ENCODE results near the gene ZBTB32.
"Not testable (repeated sequence)": the region's sequence is repeated elsewhere in the genome, so short reads cannot be mapped to it uniquely, and the experiment has no call there.

Gene ZBTB32

DNA sequence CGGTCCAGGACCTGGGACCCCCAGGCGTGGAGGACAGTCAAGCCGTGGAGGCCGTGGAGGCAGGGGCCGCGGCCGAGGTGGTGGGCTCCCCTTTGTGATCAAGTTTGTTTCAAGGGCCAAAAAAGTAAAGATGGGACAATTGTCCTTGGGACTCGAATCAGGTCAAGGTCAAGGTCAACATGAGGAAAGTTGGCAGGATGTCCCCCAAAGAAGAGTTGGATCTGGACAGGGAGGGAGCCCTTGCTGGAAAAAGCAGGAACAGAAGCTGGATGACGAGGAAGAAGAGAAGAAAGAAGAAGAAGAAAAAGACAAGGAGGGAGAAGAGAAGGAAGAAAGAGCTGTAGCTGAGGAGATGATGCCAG, 15.8 kb downstream of the ZBTB32 start:
- DNase-seq (ENCODE audit: low read depth in 2 of 2, low spot score in 1 of 2) = no peak

DNA sequence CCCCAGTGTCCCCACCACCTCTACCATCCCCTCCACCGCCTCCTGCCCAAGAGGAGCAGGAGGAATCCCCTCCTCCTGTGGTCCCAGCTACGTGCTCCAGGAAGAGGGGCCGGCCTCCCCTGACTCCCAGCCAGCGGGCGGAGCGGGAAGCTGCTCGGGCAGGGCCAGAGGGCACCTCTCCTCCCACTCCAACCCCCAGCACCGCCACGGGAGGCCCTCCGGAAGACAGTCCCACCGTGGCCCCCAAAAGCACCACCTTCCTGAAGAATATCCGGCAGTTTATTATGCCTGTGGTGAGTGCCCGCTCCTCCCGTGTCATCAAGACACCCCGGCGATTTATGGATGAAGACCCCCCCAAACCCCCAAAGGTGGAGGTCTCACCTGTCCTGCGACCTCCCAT, 16.3 kb downstream of the ZBTB32 start:
- DNase-seq (ENCODE audit: low read depth in 2 of 2, low spot score in 1 of 2) = no peak

DNA sequence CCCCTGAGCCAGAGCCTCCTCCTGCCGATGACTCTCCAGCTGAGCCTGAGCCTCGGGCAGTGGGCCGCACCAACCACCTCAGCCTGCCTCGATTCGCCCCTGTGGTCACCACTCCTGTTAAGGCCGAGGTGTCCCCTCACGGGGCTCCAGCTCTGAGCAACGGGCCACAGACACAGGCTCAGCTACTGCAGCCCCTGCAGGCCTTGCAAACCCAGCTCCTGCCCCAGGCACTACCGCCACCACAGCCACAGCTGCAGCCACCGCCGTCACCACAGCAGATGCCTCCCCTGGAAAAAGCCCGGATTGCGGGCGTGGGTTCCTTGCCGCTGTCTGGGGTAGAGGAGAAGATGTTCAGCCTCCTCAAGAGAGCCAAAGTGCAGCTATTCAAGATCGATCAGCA, 17.0 kb downstream of the ZBTB32 start:
- no peak for DNase-seq (ENCODE audit: low read depth in 2 of 2, low spot score in 1 of 2)

DNA sequence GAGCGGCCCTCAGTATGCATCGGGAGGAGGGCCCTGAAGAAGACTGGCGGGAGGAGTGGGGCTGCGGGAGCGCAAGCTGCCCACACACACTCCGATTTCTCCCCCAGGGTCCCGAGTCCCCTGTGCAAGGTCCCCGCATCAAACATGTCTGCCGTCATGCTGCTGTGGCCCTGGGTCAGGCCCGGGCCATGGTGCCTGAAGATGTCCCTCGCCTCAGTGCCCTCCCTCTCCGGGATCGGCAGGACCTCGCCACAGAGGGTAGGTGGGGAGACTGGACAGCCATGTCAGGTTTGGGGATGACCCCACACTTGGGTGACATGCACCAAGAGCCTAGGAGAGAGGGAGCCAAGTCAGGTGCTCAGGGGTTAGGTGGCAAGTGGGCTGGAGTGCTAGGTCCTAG, 18.1 kb downstream of the ZBTB32 start:
- DNase-seq (ENCODE audit: low read depth in 2 of 2, low spot score in 1 of 2) = no peak

DNA sequence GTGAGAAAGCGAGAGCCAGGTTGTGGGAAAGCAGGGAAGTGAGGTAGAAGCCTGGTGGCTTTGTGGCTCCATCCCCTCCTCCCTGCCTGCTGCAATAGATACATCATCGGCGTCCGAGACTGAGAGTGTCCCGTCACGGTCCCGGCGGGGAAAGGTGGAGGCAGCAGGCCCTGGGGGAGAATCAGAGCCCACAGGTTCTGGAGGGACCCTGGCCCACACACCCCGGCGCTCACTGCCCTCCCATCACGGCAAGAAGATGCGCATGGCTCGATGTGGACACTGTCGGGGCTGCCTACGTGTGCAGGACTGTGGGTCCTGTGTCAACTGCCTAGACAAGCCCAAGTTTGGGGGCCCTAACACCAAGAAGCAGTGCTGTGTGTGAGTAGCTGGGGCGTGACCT, 18.5 kb downstream of the ZBTB32 start:
- DNase-seq (ENCODE audit: low read depth in 2 of 2, low spot score in 1 of 2) = no peak

DNA sequence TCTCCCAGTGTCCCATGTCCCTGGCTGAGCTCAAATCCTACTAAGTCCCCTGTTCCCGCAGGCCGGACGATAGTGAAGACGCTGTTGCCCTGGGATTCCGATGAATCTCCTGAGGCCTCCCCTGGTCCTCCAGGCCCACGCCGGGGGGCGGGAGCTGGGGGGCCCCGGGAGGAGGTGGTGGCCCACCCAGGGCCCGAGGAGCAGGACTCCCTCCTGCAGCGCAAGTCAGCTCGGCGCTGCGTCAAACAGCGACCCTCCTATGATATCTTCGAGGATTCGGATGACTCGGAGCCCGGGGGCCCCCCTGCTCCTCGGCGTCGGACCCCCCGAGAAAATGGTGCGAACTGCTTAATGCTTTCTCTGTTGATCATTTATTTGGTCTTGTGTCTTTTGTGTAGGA, 19.3 kb downstream of the ZBTB32 start:
- no peak for DNase-seq (ENCODE audit: low read depth in 2 of 2, low spot score in 1 of 2)

DNA sequence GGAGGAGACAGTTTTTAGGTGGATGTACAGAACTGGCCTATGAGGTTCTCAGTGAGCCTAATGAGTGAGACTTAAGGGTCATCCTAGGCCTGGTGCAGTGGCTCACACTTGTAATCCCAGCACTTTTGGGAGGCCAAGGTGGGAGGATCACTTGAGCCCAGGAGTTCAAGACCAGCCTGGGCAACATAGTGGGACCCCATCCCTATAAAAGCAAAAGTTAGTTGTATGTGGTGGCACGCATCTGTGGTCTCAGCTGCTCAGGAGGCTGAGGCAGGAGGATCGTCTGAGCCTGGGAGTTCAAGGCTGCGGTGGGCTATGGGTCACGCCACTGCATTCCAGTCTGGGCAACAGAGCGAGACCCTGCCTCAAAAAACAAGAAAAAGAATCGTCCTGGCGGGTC, 19.8 kb downstream of the ZBTB32 start:
- DNase-seq (ENCODE audit: low read depth in 2 of 2, low spot score in 1 of 2) = not testable (repeated sequence)

DNA sequence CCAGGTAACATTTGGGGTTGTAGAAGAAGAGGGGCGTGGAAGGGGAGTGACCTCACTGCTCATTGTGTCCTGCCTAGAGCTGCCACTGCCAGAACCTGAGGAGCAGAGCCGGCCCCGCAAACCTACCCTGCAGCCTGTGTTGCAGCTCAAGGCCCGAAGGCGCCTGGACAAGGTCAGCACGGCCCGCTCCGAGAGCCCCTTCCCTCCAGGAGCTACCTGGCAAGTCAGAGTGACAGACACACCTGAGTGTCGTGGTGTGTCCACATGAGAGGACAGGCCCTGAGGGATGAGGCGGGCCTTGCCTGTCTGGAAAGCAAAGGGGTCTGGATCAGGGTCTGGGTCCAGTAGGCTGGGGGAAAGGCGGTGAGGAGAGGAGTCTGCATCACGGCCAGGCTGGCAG, 20.2 kb downstream of the ZBTB32 start:
- no peak for DNase-seq (ENCODE audit: low read depth in 2 of 2, low spot score in 1 of 2)

DNA sequence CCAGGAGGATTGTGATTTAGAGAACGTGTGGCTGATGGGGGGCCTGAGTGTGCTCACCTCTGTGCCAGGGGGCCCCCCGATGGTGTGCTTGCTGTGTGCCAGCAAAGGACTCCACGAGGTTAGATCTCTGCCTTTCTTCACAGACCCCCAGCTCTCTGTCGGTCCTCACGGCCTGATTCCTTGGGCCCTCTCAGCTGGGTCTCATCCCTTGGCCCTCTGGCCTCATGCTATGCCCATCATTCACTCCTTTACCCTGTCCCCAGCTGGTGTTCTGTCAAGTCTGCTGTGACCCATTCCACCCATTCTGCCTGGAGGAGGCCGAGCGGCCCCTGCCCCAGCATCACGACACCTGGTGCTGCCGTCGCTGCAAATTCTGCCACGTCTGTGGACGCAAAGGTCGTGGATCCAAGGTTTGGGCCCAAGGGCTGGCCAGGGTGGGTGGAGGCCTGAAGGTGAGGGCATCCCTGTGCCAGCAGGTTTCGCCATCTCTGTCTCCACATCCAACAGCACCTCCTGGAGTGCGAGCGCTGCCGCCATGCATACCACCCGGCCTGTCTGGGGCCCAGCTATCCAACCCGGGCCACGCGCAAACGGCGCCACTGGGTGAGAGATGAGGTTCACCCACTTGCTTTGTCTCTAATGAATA, 21.0 kb downstream of the ZBTB32 start:
- DNase-seq (ENCODE audit: low read depth in 2 of 2, low spot score in 1 of 2) = no peak

DNA sequence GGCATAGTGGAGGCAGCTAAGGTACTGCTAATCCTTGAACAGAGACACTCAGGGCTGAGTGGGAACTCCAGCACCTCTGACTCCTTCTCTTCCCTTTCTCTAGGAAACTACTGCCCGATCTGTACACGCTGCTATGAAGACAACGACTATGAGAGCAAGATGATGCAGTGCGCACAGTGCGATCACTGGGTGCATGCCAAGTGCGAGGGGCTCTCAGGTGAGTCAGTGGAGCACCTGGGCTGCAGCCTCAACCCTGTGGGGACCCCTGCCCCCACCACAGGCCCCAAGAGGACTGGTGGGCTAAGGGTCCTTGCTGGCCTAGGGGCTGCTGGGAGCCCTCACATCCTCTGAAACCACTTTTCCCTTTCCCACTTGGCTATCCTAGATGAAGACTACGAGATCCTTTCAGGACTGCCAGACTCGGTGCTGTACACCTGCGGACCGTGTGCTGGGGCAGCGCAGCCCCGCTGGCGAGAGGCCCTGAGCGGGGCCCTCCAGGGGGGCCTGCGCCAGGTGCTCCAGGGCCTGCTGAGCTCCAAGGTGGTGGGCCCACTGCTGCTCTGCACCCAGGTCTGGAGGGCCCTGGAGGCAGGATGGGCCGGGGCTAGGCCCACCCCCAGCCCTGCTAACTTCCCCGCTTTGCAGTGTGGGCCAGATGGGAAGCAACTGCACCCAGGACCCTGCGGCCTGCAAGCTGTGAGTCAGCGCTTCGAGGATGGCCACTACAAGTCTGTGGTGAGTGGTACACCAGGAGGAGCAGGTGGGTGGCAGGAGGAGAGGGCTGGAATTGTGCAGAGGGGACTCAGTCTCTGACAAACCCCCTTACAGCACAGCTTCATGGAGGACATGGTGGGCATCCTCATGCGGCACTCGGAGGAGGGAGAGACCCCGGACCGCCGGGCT, 22.9 kb downstream of the ZBTB32 start:
- DNase-seq (ENCODE audit: low read depth in 2 of 2, low spot score in 1 of 2) = no peak

DNA sequence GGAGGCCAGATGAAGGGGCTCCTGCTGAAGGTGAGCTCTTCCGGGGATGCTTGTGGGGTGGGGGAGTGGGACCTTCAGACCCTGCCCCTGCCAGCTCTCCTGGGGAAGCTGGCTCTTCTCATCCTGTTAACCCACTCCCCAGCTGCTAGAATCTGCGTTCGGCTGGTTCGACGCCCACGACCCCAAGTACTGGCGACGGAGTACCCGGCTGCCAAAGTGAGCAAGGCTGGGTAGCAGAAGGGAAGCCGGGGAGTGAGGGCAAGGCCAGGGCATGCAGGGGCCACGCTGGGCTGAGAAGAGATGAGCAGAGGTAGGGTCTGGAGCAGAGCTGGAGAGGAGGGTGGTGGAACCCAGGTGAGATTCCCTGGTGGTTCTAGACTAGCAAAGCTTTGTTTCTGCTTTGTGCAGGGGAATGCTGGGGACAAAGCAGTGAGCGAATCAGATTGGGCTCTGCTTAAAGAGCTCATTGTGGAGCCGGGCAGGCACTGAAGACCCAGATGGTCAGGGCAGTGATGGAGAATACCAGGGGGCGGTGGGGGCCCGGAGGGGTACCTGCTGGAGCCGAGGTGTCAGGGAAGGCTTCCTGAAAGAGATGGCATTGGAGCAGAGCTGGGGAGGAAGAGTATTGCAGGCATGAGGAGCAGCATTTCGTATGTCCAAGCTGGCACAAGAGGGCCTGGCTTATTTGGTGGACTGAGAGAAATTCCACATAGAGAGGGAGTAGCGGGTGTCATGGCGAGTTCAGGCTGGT, 23.8 kb downstream of the ZBTB32 start:
- DNase-seq (ENCODE audit: low read depth in 2 of 2, low spot score in 1 of 2) = no peak

DNA sequence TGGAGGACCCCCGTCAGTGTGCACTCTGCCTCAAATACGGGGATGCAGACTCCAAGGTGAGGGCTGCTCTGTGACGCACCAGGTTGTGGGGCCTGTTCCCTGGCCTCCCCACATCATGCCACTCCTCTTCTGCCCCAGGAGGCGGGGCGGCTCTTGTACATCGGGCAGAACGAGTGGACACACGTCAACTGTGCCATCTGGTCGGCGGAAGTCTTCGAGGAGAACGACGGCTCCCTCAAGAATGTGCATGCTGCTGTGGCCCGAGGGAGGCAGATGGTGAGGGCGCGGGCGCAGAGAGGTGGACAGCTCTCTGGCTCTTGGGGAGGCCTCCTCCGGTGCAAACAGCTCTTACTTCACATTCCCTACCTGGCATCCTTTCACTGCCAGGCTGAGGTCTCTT, 24.7 kb downstream of the ZBTB32 start:
- no peak for DNase-seq (ENCODE audit: low read depth in 2 of 2, low spot score in 1 of 2)

DNA sequence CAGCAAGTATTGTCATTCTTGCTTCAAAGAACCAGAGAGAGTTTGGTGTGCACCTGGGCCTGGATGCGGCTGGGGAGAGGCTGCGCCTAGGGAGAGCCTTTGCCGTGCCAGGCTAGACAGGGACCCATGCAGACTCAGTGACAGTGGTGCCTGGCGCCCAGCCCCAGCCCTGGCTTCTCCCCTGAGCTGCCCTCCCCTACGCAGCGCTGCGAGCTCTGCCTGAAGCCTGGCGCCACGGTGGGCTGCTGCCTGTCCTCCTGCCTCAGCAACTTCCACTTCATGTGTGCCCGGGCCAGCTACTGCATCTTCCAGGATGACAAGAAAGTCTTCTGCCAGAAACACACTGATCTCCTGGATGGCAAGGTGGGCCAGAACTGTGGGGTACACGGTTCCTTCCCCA, 25.4 kb downstream of the ZBTB32 start:
- no peak for DNase-seq (ENCODE audit: low read depth in 2 of 2, low spot score in 1 of 2)

DNA sequence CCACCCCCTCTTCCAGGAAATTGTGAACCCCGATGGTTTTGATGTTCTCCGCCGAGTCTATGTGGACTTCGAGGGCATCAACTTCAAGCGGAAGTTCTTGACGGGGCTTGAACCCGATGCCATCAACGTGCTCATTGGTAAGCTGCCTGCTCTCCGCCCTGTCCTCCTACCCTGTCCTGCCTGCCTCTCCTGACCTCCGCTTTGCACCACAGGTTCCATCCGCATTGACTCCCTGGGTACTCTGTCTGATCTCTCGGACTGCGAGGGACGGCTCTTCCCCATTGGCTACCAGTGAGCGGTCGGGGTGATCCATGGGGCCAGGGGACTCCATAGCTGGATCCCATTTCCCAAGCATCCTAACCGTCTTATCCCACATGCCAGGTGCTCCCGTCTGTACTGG, 26.0 kb downstream of the ZBTB32 start:
- no peak for DNase-seq (ENCODE audit: low read depth in 2 of 2, low spot score in 1 of 2)

DNA sequence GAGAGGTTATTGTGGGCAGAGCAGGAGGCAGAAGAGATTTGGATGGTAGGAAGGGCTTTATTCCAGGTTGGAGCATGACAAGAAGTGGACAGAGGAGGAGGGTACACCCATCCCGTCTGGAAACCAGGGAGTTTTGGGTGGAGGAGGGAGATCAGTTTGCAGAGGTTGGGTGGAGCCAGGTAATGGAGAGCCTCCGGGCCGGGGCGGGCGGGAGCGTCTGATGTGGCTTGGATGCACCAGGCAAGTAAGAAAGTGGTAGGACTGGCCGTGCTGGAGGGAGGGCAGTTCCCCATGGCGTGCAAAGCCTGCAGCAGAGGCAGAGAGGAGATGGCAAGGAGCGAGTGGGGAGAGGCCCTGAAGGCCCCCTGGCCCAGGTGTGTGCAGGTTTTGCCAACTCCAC, 27.0 kb downstream of the ZBTB32 start:
- DNase-seq (ENCODE audit: low read depth in 2 of 2, low spot score in 1 of 2) = no peak

DNA sequence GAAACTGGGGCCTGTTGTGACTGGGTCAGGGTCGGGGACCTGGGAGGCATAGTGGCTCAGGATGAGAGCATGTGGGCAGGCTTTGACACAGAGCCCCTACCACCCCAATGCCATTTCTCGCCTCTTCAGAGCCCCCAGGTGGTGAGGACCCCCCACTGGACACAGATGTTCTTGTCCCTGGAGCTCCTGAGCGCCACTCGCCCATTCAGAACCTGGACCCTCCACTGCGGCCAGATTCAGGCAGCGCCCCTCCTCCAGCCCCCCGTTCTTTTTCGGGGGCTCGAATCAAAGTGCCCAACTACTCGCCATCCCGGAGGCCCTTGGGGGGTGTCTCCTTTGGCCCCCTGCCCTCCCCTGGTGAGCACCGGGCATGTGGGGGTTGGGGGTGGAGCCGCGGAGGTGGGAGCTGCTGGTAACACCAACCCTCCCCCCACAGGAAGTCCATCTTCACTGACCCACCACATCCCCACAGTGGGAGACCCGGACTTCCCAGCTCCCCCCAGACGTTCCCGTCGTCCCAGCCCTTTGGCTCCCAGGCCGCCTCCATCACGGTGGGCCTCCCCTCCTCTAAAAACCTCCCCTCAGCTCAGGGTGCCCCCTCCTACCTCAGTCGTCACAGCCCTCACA, 27.5 kb downstream of the ZBTB32 start:
- no peak for DNase-seq (ENCODE audit: low read depth in 2 of 2, low spot score in 1 of 2)

DNA sequence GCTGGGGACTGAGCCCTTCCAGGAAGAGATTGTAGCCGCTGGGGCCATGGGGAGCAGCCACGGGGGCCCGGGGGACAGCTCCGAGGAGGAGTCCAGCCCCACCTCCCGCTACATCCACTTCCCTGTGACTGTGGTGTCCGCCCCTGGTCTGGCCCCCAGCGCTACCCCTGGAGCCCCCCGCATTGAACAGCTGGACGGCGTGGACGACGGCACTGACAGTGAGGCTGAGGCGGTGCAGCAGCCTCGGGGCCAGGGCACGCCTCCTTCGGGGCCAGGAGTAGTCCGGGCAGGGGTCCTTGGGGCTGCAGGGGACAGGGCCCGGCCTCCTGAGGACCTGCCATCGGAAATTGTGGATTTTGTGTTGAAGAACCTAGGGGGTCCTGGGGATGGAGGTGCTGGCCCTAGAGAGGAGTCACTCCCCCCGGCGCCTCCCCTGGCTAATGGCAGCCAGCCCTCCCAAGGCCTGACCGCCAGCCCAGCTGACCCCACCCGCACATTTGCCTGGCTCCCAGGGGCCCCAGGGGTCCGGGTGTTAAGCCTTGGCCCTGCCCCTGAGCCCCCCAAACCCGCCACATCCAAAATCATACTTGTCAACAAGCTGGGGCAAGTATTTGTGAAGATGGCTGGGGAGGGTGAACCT, 28.3 kb downstream of the ZBTB32 start:
- DNase-seq (ENCODE audit: low read depth in 2 of 2, low spot score in 1 of 2) = no peak

DNA sequence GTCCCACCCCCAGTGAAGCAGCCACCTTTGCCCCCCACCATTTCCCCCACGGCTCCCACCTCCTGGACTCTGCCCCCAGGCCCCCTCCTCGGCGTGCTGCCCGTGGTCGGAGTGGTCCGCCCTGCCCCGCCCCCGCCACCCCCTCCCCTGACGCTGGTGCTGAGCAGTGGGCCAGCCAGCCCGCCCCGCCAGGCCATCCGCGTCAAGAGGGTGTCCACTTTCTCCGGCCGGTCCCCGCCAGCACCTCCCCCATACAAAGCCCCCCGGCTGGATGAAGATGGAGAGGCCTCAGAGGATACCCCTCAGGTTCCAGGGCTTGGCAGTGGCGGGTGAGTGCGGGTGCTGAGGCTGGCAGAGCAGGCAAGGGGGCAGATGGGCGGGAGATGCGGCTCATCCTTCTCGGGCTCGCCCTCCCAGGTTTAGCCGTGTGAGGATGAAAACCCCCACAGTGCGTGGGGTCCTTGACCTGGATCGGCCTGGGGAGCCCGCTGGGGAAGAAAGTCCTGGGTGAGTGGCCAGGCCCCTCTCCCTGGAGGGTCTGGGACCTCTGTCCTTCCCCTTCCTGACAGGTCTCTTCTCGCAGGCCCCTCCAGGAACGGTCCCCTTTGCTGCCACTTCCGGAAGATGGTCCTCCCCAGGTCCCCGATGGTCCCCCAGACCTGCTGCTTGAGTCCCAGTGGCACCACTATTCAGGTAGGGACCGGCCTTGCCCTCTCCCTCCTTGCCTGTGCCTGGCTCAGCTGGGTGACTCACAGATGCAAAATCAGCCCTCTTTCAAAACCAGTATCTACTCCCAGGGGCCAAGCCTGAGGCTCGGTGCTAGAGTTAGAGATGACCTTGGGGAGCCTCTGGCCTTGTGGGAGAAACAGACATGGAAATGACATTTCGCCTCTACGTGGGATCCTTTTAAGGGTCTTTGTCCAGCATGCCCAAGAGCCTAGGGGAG, 29.1 kb downstream of the ZBTB32 start:
- no peak for DNase-seq (ENCODE audit: low read depth in 2 of 2, low spot score in 1 of 2)

DNA sequence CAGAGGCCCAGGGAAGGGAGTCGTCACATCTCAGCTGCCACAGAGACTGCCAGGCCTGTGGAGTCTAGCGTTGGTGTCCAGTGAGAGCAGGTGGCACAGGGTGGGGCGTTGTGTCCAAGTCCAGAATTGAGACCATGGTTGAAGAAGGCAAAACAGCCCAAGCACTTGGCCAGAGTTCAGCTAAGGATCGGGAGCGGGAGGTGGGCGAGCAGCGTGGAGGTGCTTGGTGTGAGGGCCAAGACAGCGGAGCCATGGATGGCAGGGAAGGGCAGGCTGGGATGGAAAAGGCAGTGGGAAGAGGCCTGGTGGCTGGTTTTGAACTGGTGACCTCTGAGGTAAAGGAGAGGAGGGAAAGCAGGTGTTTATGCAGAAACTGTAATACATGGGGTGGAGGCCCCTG, 29.9 kb downstream of the ZBTB32 start:
- no peak for DNase-seq (ENCODE audit: low read depth in 2 of 2, low spot score in 1 of 2)

DNA sequence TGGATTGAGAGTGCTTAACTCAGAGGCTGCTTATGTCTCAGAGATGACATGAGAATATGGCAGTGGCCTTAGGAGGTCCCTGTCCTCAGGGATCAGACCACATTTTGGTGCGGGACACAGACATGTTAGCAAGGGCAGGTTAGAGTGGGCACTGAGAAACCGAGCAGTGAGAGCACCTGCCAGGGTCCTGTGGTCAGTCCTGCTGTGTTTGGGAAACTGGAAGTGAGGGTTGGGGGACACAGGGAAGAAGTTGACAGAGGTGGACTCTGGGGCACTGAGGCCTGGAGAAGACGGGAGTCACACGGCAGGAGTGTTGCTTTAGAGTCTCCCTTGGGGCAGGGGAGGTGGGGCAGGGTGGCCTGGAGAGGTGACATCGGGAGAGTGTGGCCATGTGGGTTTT, 30.5 kb downstream of the ZBTB32 start:
- DNase-seq (ENCODE audit: low read depth in 2 of 2, low spot score in 1 of 2) = no peak

Measured in stimulated activated CD8-positive, alpha-beta memory T cell treated with anti-CD3 and anti-CD28 coated beads, Interleukin-4, amount 100 ng/mL, for 4 hours (primary cell).